ENCODE measurements around the gene CPEB3. TPM values are rescaled to one million over a fixed set of nuclear protein-coding genes. Genes with fewer than 3 reads are reported as not detected.

Gene CPEB3
- total RNA-seq, 1 experiment from 2014 or later: 1.1 TPM

GRCh38 chr10:92131275-92131820 lies 159.5 kb downstream of the CPEB3 start:
- DNase-seq (ENCODE audit: low spot score): no peak
- Histone ChIP-seq H3K27me3 (replicated peaks; ENCODE audit: insufficient read depth, low read depth, low read length, poor library complexity) (no peaks in the 10 kb centered on the region), H3K9me3 (ENCODE audit: low read depth, low read length, poor library complexity, severe bottlenecking) (no peaks in the 10 kb centered on the region), H3K4me3 (ENCODE audit: low read depth, low read length, poor library complexity, severe bottlenecking) (no peak overlapping the region), H3K36me3 (ENCODE audit: insufficient read depth, low read length, poor library complexity, severe bottlenecking) (no peaks in the 10 kb centered on the region), H3K27ac (ENCODE audit: low read depth, low read length, poor library complexity, severe bottlenecking) (no peak overlapping the region), H3K4me1 (ENCODE audit: insufficient read depth, low read length, poor library complexity, severe bottlenecking) (no peaks in the 10 kb centered on the region)
- BruUV-seq (replicated peaks): no TSS peak
- intact Hi-C loops (cut with micrococcal nuclease; ENCODE audit: unreplicated experiment): no loop called here
- TF ChIP-seq EZH2 (IDR thresholded peaks at IDR 0.05; ENCODE audit: borderline replicate concordance, low read depth, low read length, poor library complexity, severe bottlenecking) (no peak), CTCF (conservative IDR thresholded peaks at IDR 0.05; ENCODE audit: low read depth, low read length) (no peak)
- ChIA-PET CTCF (no interaction called here), POLR2A (ENCODE audit: low non-redundant PET) (no interaction called here)

GRCh38 chr10:92130622-92131274 lies 160.1 kb downstream of the CPEB3 start:
- intact Hi-C loops (cut with micrococcal nuclease; ENCODE audit: unreplicated experiment): no loop called here
- no peak overlapping the region for H3K27ac ChIP-seq (ENCODE audit: low read depth, low read length, poor library complexity, severe bottlenecking)
- no peaks in the 10 kb centered on the region for H3K36me3 ChIP-seq (ENCODE audit: insufficient read depth, low read length, poor library complexity, severe bottlenecking)
- H3K27me3 ChIP-seq (replicated peaks; ENCODE audit: insufficient read depth, low read depth, low read length, poor library complexity): no peaks in the 10 kb centered on the region
- ChIA-PET CTCF (interaction anchor here (0.6 kb wide), 1 partner anchor 1417 kb away, joined by 9 read pairs; no protein-coding TSS in a partner anchor), POLR2A (ENCODE audit: low non-redundant PET) (no interaction called here)
- DNase-seq (ENCODE audit: low spot score): no peak
- no peak for TF ChIP-seq EZH2 (IDR thresholded peaks at IDR 0.05; ENCODE audit: borderline replicate concordance, low read depth, low read length, poor library complexity, severe bottlenecking)
- TF ChIP-seq CTCF (conservative IDR thresholded peaks at IDR 0.05; ENCODE audit: low read depth, low read length): no peak
- no TSS peak for BruUV-seq (replicated peaks)
- no peak overlapping the region for H3K4me3 ChIP-seq (ENCODE audit: low read depth, low read length, poor library complexity, severe bottlenecking)
- no peaks in the 10 kb centered on the region for H3K9me3 ChIP-seq (ENCODE audit: low read depth, low read length, poor library complexity, severe bottlenecking)
- no peaks in the 10 kb centered on the region for H3K4me1 ChIP-seq (ENCODE audit: insufficient read depth, low read length, poor library complexity, severe bottlenecking)

DNA sequence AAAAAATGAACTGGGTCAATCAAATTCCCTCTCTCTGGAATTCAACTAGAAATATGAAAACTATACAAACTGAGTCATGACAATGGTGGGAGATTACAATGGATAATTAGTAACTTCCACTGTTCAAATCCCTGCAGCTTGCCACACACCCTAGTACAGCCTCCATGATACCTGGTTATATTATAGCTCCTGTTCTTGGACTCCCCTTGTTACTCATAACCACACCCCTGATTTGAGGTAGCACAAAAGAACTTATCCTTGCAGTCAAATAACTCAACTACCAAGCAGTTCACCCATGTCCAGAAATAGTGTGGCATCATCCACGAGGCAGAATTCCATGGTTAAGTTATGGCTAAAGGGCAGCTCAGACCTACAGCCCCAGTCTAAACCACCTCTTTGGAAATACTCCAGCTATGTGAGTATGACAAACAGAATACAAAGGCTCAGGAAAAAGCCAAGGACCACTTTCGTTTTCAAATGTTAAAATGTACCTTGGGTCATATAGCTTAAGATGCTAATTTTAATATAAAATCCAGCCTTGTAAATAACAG lies 164.7 kb downstream of the CPEB3 start:
- Histone ChIP-seq H3K27ac (ENCODE audit: low read depth, low read length, poor library complexity, severe bottlenecking) (no peak overlapping the region), H3K27me3 (replicated peaks; ENCODE audit: insufficient read depth, low read depth, low read length, poor library complexity) (no peaks in the 10 kb centered on the region), H3K9me3 (ENCODE audit: low read depth, low read length, poor library complexity, severe bottlenecking) (no peaks in the 10 kb centered on the region), H3K4me1 (ENCODE audit: insufficient read depth, low read length, poor library complexity, severe bottlenecking) (no peaks in the 10 kb centered on the region), H3K4me3 (ENCODE audit: low read depth, low read length, poor library complexity, severe bottlenecking) (no peak overlapping the region), H3K36me3 (ENCODE audit: insufficient read depth, low read length, poor library complexity, severe bottlenecking) (no peaks in the 10 kb centered on the region)
- CTCF ChIA-PET: no interaction called here
- no peak for DNase-seq (ENCODE audit: low spot score)
- no TSS peak for BruUV-seq (replicated peaks)
- intact Hi-C loops (cut with micrococcal nuclease; ENCODE audit: unreplicated experiment): no loop called here
- POLR2A ChIA-PET (ENCODE audit: low non-redundant PET): no interaction called here
- TF ChIP-seq CTCF (conservative IDR thresholded peaks at IDR 0.05; ENCODE audit: low read depth, low read length) (no peak), EZH2 (IDR thresholded peaks at IDR 0.05; ENCODE audit: borderline replicate concordance, low read depth, low read length, poor library complexity, severe bottlenecking) (no peak)
